ENCODE measurements around the gene LPP. TPM values are rescaled to one million over a fixed set of nuclear protein-coding genes. Genes with fewer than 3 reads are reported as not detected.
A peak's percentile ranks its signal among the peaks of the same experiment; 100 is the strongest.

LPP gene
- total RNA-seq, 1 donor from 2014 or later = 222 TPM

DNA sequence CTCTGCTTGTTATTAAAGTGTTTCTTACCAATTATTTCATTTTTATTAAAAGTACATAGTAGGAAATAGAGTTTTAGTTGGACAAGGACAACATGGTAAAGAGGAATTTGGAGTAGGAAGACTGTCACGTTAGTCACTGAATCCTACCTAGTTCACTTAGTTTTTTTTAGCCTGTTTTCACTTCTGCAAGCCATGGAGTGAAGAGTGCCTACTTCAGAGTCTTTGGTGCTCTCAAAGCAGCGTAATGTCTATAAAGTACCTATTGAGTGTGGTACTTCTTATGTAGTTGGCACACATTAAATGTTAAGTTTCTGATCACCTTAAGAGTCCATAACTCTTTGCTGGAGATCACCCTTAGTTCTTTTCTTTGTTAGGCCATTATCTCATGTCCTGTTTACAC, 78.7 kb downstream of the LPP start:
- peaks cover 40% of the 10 kb centered on the region for H3K4me1 Mint-ChIP-seq (ENCODE audit: low read depth, unreplicated experiment)

DNA sequence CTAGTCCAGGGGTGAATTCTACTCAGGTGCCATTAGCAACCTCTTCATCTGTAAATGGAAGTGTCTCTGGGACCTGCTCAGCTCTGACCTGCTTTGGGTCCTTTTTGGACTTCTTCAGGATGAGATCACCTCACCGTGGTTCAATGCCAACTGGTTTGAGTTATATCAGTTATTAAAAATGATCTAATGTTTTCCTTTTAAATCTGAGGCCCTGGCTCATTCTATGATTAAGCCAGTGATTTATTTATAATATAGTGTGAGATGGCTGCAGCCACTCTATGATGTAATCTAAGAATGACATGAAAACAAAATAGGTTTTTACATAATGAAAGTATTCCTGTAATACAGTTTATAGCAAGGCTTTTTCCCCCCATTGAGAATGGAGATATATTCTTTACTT, 79.4 kb downstream of the LPP start:
- peak overlapping the region; percentile 68 for H3K9ac ChIP-seq (ENCODE audit: low read length)

More for the DNA sequence above, 78.7 kb downstream of the LPP start:
- Histone ChIP-seq H3K27me3 (ENCODE audit: insufficient read depth, low read length) (no peaks in the 10 kb centered on the region), H3K4me2 (ENCODE audit: low read length) (no peak overlapping the region), H3K4me1 (ENCODE audit: insufficient read depth, low read length) (peaks cover 31% of the 10 kb centered on the region), H3K79me2 (ENCODE audit: insufficient read depth, low read length) (peaks cover 97% of the 10 kb centered on the region), H3K9me3 (ENCODE audit: insufficient read depth, low read depth, low read length) (no peaks in the 10 kb centered on the region), H3K4me3 (ENCODE audit: insufficient read depth, low read depth, low read length) (no peak overlapping the region), H3K36me3 (ENCODE audit: insufficient read depth, low read length) (peaks cover 17% of the 10 kb centered on the region), H2AFZ (ENCODE audit: low read depth, low read length) (no peak overlapping the region), H4K20me1 (ENCODE audit: insufficient read depth, low read length) (peaks cover 83% of the 10 kb centered on the region), H3K27ac (ENCODE audit: low read depth, low read length) (peak overlapping the region; percentile 66), H3K9ac (ENCODE audit: low read length) (peak overlapping the region; percentile 19)
- Mint-ChIP-seq H3K27ac (ENCODE audit: unreplicated experiment) (no peak overlapping the region), H3K9me3 (ENCODE audit: unreplicated experiment) (no peaks in the 10 kb centered on the region), H3K4me3 (ENCODE audit: unreplicated experiment) (no peak overlapping the region), H3K27me3 (ENCODE audit: low read depth, unreplicated experiment) (no peaks in the 10 kb centered on the region), H3K36me3 (ENCODE audit: low read depth, unreplicated experiment) (peaks cover 26% of the 10 kb centered on the region)
- TF ChIP-seq, protein P1, sequence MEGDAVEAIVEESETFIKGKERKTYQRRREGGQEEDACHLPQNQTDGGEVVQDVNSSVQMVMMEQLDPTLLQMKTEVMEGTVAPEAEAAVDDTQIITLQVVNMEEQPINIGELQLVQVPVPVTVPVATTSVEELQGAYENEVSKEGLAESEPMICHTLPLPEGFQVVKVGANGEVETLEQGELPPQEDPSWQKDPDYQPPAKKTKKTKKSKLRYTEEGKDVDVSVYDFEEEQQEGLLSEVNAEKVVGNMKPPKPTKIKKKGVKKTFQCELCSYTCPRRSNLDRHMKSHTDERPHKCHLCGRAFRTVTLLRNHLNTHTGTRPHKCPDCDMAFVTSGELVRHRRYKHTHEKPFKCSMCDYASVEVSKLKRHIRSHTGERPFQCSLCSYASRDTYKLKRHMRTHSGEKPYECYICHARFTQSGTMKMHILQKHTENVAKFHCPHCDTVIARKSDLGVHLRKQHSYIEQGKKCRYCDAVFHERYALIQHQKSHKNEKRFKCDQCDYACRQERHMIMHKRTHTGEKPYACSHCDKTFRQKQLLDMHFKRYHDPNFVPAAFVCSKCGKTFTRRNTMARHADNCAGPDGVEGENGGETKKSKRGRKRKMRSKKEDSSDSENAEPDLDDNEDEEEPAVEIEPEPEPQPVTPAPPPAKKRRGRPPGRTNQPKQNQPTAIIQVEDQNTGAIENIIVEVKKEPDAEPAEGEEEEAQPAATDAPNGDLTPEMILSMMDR (IDR thresholded peaks at IDR 0.05; ENCODE audit: insufficient read depth, low read depth, low read length) = no peak
- no peak for TF ChIP-seq EZH2 (IDR thresholded peaks at IDR 0.05; ENCODE audit: insufficient read depth, low read length)
- FAIRE-seq = no peak
- DNase-seq (ENCODE audit: low read depth) = no peak

DNA sequence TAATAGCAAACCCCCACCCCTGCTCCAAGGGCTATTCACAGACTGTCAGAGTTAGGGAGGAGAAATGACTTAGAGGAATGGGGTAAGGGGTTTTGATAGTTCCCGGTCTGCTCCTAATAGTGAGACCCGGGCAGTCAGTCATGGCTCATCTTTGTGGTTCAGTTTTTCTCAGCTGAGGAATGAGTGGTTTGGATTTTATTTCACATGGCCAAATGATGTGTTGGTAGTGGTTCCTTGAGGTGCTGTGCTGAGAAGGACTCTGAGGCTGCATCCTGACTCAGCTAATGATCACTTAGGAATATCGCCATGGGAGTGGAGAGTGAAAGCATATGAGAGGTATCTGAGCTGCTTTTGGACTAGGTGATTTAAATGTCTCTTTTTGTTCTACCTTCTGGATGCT, 80.2 kb downstream of the LPP start:
- H3K27me3 ChIP-seq (ENCODE audit: insufficient read depth, low read length) = no peaks in the 10 kb centered on the region
- H4K20me1 ChIP-seq (ENCODE audit: insufficient read depth, low read length) = peaks cover 79% of the 10 kb centered on the region
- H3K4me1 ChIP-seq (ENCODE audit: insufficient read depth, low read length) = peaks cover 31% of the 10 kb centered on the region
- Mint-ChIP-seq H3K9me3 (ENCODE audit: unreplicated experiment) (no peaks in the 10 kb centered on the region), H3K4me1 (ENCODE audit: low read depth, unreplicated experiment) (peaks cover 41% of the 10 kb centered on the region), H3K36me3 (ENCODE audit: low read depth, unreplicated experiment) (peaks cover 18% of the 10 kb centered on the region), H3K27ac (ENCODE audit: unreplicated experiment) (peak overlapping the region; percentile 35), H3K27me3 (ENCODE audit: low read depth, unreplicated experiment) (no peaks in the 10 kb centered on the region), H3K4me3 (ENCODE audit: unreplicated experiment) (peak overlapping the region; percentile 5)
- FAIRE-seq (peak; percentile 43), DNase-seq (ENCODE audit: low read depth) (peak; percentile 83)
- peaks cover 9% of the 10 kb centered on the region for H3K36me3 ChIP-seq (ENCODE audit: insufficient read depth, low read length)
- H3K4me2 ChIP-seq (ENCODE audit: low read length) = peak overlapping the region; percentile 49
- no peak overlapping the region for H3K4me3 ChIP-seq (ENCODE audit: insufficient read depth, low read depth, low read length)
- H3K9ac ChIP-seq (ENCODE audit: low read length) = peak overlapping the region; percentile 68
- H3K27ac ChIP-seq (ENCODE audit: low read depth, low read length) = peak overlapping the region; percentile 78
- peaks cover 97% of the 10 kb centered on the region for H3K79me2 ChIP-seq (ENCODE audit: insufficient read depth, low read length)
- no peak for TF ChIP-seq EZH2 (IDR thresholded peaks at IDR 0.05; ENCODE audit: insufficient read depth, low read length)
- TF ChIP-seq, protein P1 (IDR thresholded peaks at IDR 0.05; ENCODE audit: insufficient read depth, low read depth, low read length) = no peak
- H3K9me3 ChIP-seq (ENCODE audit: insufficient read depth, low read depth, low read length) = no peaks in the 10 kb centered on the region
- H2AFZ ChIP-seq (ENCODE audit: low read depth, low read length) = no peak overlapping the region

More for the DNA sequence above, 79.4 kb downstream of the LPP start:
- H3K4me1 Mint-ChIP-seq (ENCODE audit: low read depth, unreplicated experiment) = peaks cover 40% of the 10 kb centered on the region
- no peaks in the 10 kb centered on the region for H3K27me3 ChIP-seq (ENCODE audit: insufficient read depth, low read length)
- H3K27ac Mint-ChIP-seq (ENCODE audit: unreplicated experiment) = no peak overlapping the region
- no peaks in the 10 kb centered on the region for H3K27me3 Mint-ChIP-seq (ENCODE audit: low read depth, unreplicated experiment)
- peak overlapping the region; percentile 78 for H3K27ac ChIP-seq (ENCODE audit: low read depth, low read length)
- H3K36me3 Mint-ChIP-seq (ENCODE audit: low read depth, unreplicated experiment) = peaks cover 21% of the 10 kb centered on the region
- peaks cover 31% of the 10 kb centered on the region for H3K4me1 ChIP-seq (ENCODE audit: insufficient read depth, low read length)
- peaks cover 82% of the 10 kb centered on the region for H4K20me1 ChIP-seq (ENCODE audit: insufficient read depth, low read length)
- no peaks in the 10 kb centered on the region for H3K9me3 Mint-ChIP-seq (ENCODE audit: unreplicated experiment)
- FAIRE-seq (no peak), DNase-seq (ENCODE audit: low read depth) (peak; percentile 53)
- H3K4me2 ChIP-seq (ENCODE audit: low read length) = peak overlapping the region; percentile 49
- TF ChIP-seq EZH2 (IDR thresholded peaks at IDR 0.05; ENCODE audit: insufficient read depth, low read length) = no peak
- TF ChIP-seq, protein P1 (IDR thresholded peaks at IDR 0.05; ENCODE audit: insufficient read depth, low read depth, low read length) = no peak
- H3K9me3 ChIP-seq (ENCODE audit: insufficient read depth, low read depth, low read length) = no peaks in the 10 kb centered on the region
- H3K79me2 ChIP-seq (ENCODE audit: insufficient read depth, low read length) = peaks cover 97% of the 10 kb centered on the region
- no peak overlapping the region for H2AFZ ChIP-seq (ENCODE audit: low read depth, low read length)
- H3K36me3 ChIP-seq (ENCODE audit: insufficient read depth, low read length) = peaks cover 11% of the 10 kb centered on the region
- no peak overlapping the region for H3K4me3 Mint-ChIP-seq (ENCODE audit: unreplicated experiment)
- no peak overlapping the region for H3K4me3 ChIP-seq (ENCODE audit: insufficient read depth, low read depth, low read length)
